SK-N-SH treated with all-trans-retinoic acid at 6 μM for 48 hours (cell line): ENCODE data around the gene STX18.

ENCODE experiments used
- ATAC-seq: fragments of 200-7000 bp; cut with Tn5 transposase; 3 replicates; pipeline ENCODE4 v1.9.1; 2020; ENCODE audit warnings: mild to moderate bottlenecking, moderate library complexity
- ARNTL ChIP-seq: fragments of 450-650 bp; formaldehyde crosslinking; IDR thresholded peaks from 2 replicates; pipeline ENCODE4 v1.5.0; 2020; ENCODE audit warnings: low read depth, mild to moderate bottlenecking, moderate library complexity, borderline replicate concordance
- BACH2 ChIP-seq: fragments of 250-450 bp; sonication (Bioruptor Pico); IDR thresholded peaks from 2 replicates; pipeline ENCODE4 v1.9.0; 2021; ENCODE audit warnings: mild to moderate bottlenecking, borderline replicate concordance
- CSDC2 ChIP-seq: fragments of 250-450 bp; sonication (Bioruptor Pico); IDR thresholded peaks from 2 replicates; pipeline ENCODE4 v1.5.0; 2020; ENCODE audit warnings: mild to moderate bottlenecking, moderate library complexity
- CSRNP3 ChIP-seq: fragments of 250-450 bp; sonication (Bioruptor Pico); IDR thresholded peaks from 2 replicates; pipeline ENCODE4 v1.5.1; 2021; ENCODE audit warnings: mild to moderate bottlenecking, moderate library complexity
- GLIS3 ChIP-seq: fragments of 250-450 bp; sonication (Bioruptor Pico); IDR thresholded peaks from 2 replicates; pipeline ENCODE4 v1.5.0; 2020; ENCODE audit warnings: mild to moderate bottlenecking, moderate library complexity
- ISL1 ChIP-seq: fragments of 250-450 bp; sonication (Bioruptor Pico); IDR thresholded peaks from 2 replicates; pipeline ENCODE4 v2.1.2; 2022; ENCODE audit warnings: mild to moderate bottlenecking, moderate library complexity
- OSR1 ChIP-seq: fragments of 250-450 bp; sonication (Bioruptor Pico); IDR thresholded peaks from 2 replicates; pipeline ENCODE4 v1.8.0; 2022; ENCODE audit warnings: moderate library complexity, mild to moderate bottlenecking, inconsistent platforms
- PATZ1 ChIP-seq: fragments of 250-450 bp; sonication (Bioruptor Pico); IDR thresholded peaks from 2 replicates; pipeline ENCODE4 v1.8.0; 2020; ENCODE audit warnings: mild to moderate bottlenecking, moderate library complexity, borderline replicate concordance
- POU6F1 ChIP-seq: fragments of 250-450 bp; sonication (Bioruptor Pico); IDR thresholded peaks from 2 replicates; pipeline ENCODE4 v1.8.0; 2021; ENCODE audit warnings: low read depth, mild to moderate bottlenecking, moderate library complexity, borderline replicate concordance
- PPARA ChIP-seq: fragments of 250-450 bp; sonication (Bioruptor Pico); IDR thresholded peaks from 2 replicates; pipeline ENCODE4 v1.5.0; 2020; ENCODE audit warnings: mild to moderate bottlenecking, borderline replicate concordance
- RARB ChIP-seq: fragments of 250-450 bp; sonication (Bioruptor Pico); IDR thresholded peaks from 2 replicates; pipeline ENCODE4 v1.8.0; 2021; ENCODE audit warnings: mild to moderate bottlenecking, moderate library complexity
- SNAI2 ChIP-seq: fragments of 250-450 bp; sonication (Bioruptor Pico); IDR thresholded peaks from 2 replicates; pipeline ENCODE4 v1.5.0; 2020; ENCODE audit warnings: mild to moderate bottlenecking, moderate library complexity
- TCF4 ChIP-seq: fragments of 250-450 bp; sonication (Bioruptor Pico); IDR thresholded peaks from 2 replicates; pipeline ENCODE4 v1.8.0; 2021; ENCODE audit warnings: mild to moderate bottlenecking, moderate library complexity, borderline replicate concordance
- TOX ChIP-seq: fragments of 250-450 bp; sonication (Bioruptor Pico); IDR thresholded peaks from 2 replicates; pipeline ENCODE4 v1.8.0; 2021; ENCODE audit warnings: mild to moderate bottlenecking, moderate library complexity, borderline replicate concordance
- TSHZ2 ChIP-seq: fragments of 250-450 bp; sonication (Bioruptor Pico); IDR thresholded peaks from 2 replicates; pipeline ENCODE4 v1.5.0; 2020; ENCODE audit warnings: mild to moderate bottlenecking, moderate library complexity
- ZC3H10 ChIP-seq: fragments of 250-450 bp; sonication (Bioruptor Pico); IDR thresholded peaks from 2 replicates; pipeline ENCODE4 v1.5.1; 2021; ENCODE audit warnings: mild to moderate bottlenecking, moderate library complexity
- ZNF70 ChIP-seq: fragments of 450-650 bp; formaldehyde crosslinking; IDR thresholded peaks from 2 replicates; pipeline ENCODE4 v1.5.0; 2020; ENCODE audit warnings: mild to moderate bottlenecking, moderate library complexity
- ZNF8 ChIP-seq: fragments of 450-650 bp; formaldehyde crosslinking; IDR thresholded peaks from 2 replicates; pipeline ENCODE4 v1.5.0; 2020; ENCODE audit warnings: mild to moderate bottlenecking, moderate library complexity
- TF ChIP-seq, protein P1 (sequence below): fragments of 250-450 bp; sonication (Bioruptor Pico); IDR thresholded peaks from 2 replicates; pipeline ENCODE4 v1.5.1; 2020; ENCODE audit warnings: low read depth, mild to moderate bottlenecking, moderate library complexity

The STX18 gene

GRCh38 chr4:4509521-4509920, 32.3 kb downstream of the STX18 start (continued):
- TF ChIP-seq TSHZ2, result no peak
- no peak for TF ChIP-seq TOX (CRISPR knock-in tag)
- TF ChIP-seq CSRNP3 (CRISPR knock-in tag), result no peak
- TF ChIP-seq GLIS3 (CRISPR knock-in tag), result no peak
- TF ChIP-seq ZC3H10 (CRISPR knock-in tag), result no peak

GRCh38 chr4:4507923-4508322, 33.9 kb downstream of the STX18 start:
- TF ChIP-seq TOX (CRISPR knock-in tag) (no peak), TSHZ2 (no peak), POU6F1 (CRISPR knock-in tag) (no peak), OSR1 (CRISPR knock-in tag) (no peak), ZNF8 (CRISPR knock-in tag) (no peak), CSRNP3 (CRISPR knock-in tag) (no peak), GLIS3 (CRISPR knock-in tag) (no peak), ARNTL (CRISPR knock-in tag) (no peak), ZNF70 (CRISPR knock-in tag) (no peak), ISL1 (CRISPR knock-in tag) (no peak), BACH2 (no peak), ZC3H10 (CRISPR knock-in tag) (no peak), SNAI2 (CRISPR knock-in tag) (no peak), CSDC2 (CRISPR knock-in tag) (no peak), PPARA (CRISPR knock-in tag) (no peak), PATZ1 (CRISPR knock-in tag) (no peak), TCF4 (CRISPR knock-in tag) (no peak), RARB (CRISPR knock-in tag) (no peak)
- TF ChIP-seq, protein P1, sequence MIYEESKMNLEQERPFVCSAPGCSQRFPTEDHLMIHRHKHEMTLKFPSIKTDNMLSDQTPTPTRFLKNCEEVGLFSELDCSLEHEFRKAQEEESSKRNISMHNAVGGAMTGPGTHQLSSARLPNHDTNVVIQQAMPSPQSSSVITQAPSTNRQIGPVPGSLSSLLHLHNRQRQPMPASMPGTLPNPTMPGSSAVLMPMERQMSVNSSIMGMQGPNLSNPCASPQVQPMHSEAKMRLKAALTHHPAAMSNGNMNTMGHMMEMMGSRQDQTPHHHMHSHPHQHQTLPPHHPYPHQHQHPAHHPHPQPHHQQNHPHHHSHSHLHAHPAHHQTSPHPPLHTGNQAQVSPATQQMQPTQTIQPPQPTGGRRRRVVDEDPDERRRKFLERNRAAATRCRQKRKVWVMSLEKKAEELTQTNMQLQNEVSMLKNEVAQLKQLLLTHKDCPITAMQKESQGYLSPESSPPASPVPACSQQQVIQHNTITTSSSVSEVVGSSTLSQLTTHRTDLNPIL (CRISPR knock-in tag), result no peak
- ATAC-seq, result peak; percentile 66; the same call in 2 of the 3 replicates
